GM19463 (cell line): ENCODE data around the gene CEMP1.

ENCODE experiments used
- ATAC-seq: cut with Tn5 transposase; IDR thresholded peaks from one replicate; pipeline ENCODE4 v1.9.1; 2021; ENCODE audit warnings: mild to moderate bottlenecking, moderate library complexity; ENCODE audit not compliant: unreplicated experiment

CEMP1 gene

DNA sequence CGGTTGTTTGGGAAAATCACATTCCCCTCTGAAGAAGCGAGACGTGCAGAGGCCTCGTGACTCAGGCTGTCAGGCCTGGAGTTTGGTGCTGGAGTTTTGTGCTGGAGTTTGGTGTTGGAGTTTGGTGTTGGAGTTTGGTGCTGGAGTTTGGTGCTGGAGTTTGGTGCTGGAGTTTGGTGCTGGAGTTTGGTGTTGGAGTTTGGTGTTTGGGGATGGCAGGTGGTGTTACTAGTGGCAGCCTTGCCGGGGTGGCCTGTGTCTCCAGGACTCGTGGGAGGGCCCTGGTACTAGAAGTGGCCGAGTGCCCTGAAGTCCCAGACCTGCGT lies 43.7 kb downstream of the CEMP1 start:
- no peak for ATAC-seq

GRCh38 chr16:2486645-2487516 lies 44.3 kb downstream of the CEMP1 start:
- peak; percentile 85 for ATAC-seq

- ATAC-seq = no peak
These were observed 45.2 kb downstream of the CEMP1 start for GRCh38 chr16:2485811-2486507.

GRCh38 chr16:2484898-2485508 lies 46.2 kb downstream of the CEMP1 start:
- ATAC-seq = no peak

- no peak for ATAC-seq
These were observed 47.0 kb downstream of the CEMP1 start for GRCh38 chr16:2483939-2484897.

DNA sequence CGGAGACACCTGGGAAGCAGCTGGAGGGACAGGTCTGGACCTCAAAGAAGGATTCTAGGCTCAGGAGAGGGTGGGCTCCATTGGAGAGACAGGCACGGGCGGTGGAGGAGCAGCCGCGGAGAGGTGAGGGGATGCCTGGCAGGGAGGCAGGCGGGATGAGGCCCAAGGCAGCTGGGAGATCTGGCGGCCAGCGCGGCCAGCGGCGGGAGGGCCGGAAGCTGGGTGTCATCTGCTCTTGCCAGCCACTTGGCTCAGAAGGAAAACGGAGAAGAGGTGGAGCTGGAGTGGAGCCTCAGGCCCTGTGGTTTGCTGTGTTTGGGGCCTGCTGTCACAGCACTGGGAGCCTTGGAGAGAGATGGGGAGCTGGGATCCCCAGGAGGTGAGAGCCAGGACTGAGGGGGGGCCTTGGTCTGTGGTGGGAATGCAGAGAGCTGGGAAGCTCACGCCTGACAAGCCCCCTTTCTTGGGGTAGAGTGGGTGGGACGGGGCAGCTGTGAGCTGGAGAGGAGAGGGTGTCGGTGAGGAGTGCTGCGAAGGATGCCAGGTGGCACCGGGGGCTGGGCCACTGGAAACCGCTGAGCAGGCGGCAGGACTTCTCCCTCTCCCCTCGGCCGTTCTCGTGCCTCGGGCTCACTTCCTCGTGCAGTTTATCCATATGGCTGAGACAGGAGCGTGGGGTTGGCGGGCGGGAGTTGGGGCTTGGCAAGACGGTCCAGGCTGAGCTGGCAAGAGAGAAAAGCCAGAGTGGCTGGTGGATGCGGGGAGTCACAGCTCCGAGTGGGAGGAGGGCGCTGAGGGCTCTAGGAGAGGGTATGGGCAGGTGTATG lies 48.3 kb downstream of the CEMP1 start:
- ATAC-seq = no peak

DNA sequence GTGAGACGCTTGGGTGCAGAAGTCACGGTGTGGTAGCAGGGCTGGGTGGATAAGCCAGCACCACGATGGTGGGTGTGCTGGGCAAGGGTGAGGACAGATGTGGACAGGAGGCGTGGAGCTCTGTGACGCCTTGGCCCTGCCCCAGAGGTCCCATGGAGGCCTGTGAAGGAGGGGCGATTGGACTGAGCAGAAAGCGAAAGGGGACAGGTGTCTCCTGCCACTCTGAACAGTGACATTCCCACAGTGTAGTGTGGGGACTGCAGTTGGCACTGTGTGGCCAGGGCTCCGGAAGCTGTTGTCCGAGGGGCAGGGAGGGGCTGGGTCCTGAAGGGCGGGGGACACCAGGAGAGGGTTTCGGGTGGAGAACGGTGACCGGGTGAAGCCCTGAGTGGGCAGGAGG lies 49.0 kb downstream of the CEMP1 start:
- no peak for ATAC-seq

- no peak for ATAC-seq
These were observed 49.5 kb downstream of the CEMP1 start for GRCh38 chr16:2481676-2482075.

GRCh38 chr16:2480948-2481347 lies 50.3 kb downstream of the CEMP1 start:
- no peak for ATAC-seq
